GM18498 (cell line): ENCODE results near the gene MTCH2.
"Not testable (repeated sequence)": the region's sequence is repeated elsewhere in the genome, so short reads cannot be mapped to it uniquely, and the experiment has no call there.

Source experiments
- ATAC-seq: cut with Tn5 transposase; IDR thresholded peaks from one replicate; pipeline ENCODE4 v1.9.1; 2021; ENCODE audit warnings: mild to moderate bottlenecking, moderate library complexity; ENCODE audit not compliant: unreplicated experiment

Gene MTCH2

GRCh38 chr11:47642099-47642855, at the start of gene MTCH2:
Gene MTCH2 (minus strand): TSS chr11:47642559. CDS start chr11:47642465, 94 bp downstream.
- peak; percentile 93 for ATAC-seq

- ATAC-seq, result no peak
These were observed 49.6 kb upstream of the MTCH2 start for GRCh38 chr11:47691979-47692378.

- no peak for ATAC-seq
These were observed 47.1 kb upstream of the MTCH2 start for GRCh38 chr11:47689480-47689879.

GRCh38 chr11:47688991-47689390, 46.6 kb upstream of the MTCH2 start:
- no peak for ATAC-seq

DNA sequence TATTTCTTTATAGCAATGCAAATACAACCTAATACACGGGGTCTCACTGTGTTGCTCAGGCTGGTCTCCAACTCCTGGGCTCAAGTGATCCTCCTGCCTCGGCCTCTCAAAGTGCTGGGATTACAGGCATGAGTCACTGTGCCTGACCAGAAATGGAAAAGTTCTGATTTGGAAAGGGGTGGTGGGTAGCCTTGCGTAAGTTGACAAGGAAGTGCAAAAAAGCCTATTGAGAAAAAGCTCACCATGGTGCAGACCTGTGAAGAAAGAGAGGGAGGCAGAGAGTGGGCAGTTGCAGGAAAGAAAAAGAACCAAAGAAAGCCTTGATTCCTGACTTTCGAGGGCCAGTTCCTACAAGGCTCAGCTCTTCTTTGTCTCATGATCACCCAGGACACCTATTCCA, 45.8 kb upstream of the MTCH2 start:
- ATAC-seq, result no peak

- ATAC-seq, result not testable (repeated sequence)
These were observed 44.3 kb upstream of the MTCH2 start for GRCh38 chr11:47686704-47687103.

- ATAC-seq, result no peak
These were observed 43.8 kb upstream of the MTCH2 start for GRCh38 chr11:47686151-47686550.

DNA sequence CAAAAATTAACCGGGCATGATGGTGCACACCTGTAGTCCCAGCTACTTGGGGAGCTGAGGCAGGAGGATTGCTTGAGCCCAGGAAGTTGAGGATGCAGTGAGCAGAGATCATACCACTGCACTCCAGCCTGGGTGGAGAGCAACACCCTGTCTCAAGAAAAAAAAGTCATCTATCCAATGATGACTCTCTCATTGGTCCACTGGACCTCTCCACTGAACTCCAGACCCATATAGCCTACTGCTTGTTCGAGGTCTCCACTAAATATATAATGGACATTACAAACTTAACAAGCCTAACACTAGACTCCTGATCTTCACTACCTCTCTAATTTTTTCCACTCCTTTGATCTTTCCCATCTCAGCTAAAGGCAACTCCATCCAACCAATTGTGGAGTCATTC, 33.5 kb upstream of the MTCH2 start:
- no peak for ATAC-seq

- no peak for ATAC-seq
These were observed 29.9 kb upstream of the MTCH2 start for GRCh38 chr11:47672283-47672730.

DNA sequence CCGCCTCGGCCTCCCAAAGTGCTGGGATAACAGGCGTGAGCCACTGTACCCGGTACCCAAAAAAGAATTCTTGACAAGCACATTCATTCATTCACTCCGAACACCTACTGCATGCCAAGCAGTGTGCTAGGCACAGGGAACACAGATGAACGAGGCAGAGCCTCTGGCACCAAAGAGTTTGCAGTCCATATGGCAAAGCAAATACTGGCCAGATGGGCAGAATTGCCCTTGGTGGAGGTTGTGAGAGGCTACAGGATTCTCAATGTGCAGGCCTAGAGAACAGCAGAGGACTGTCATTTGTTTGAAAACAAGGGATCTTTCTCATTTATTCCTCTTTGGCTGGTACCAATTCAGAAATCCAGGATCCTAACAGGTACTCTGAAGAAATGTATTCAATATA, 27.5 kb upstream of the MTCH2 start:
- ATAC-seq, result no peak

GRCh38 chr11:47668665-47669064, 26.3 kb upstream of the MTCH2 start:
- ATAC-seq, result no peak

GRCh38 chr11:47667555-47667954, 25.2 kb upstream of the MTCH2 start:
- ATAC-seq, result no peak

- no peak for ATAC-seq
These were observed 24.8 kb upstream of the MTCH2 start for GRCh38 chr11:47667135-47667534.

- not testable (repeated sequence) for ATAC-seq
These were observed 22.6 kb upstream of the MTCH2 start for GRCh38 chr11:47664936-47665335.

DNA sequence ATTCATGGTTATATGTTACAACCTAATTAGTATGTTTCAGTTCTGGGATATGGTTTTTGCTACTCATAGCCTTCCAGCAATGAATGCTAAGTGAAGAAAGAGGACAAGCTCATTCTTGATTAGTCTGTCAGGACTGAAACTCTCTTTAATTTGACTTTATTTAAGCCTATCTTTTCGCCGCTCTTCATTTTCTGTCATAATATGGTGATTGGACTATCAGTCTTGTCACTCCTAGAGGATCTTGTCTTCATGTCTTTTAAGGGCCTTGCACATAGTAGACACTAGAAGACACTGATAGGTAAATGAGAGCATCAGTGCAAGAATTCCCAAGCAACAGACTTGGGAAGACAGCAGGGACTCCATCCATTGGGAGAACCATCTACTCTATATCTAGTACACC, 18.9 kb upstream of the MTCH2 start:
- no peak for ATAC-seq

- no peak for ATAC-seq
These were observed 16.9 kb upstream of the MTCH2 start for GRCh38 chr11:47659276-47659675.

DNA sequence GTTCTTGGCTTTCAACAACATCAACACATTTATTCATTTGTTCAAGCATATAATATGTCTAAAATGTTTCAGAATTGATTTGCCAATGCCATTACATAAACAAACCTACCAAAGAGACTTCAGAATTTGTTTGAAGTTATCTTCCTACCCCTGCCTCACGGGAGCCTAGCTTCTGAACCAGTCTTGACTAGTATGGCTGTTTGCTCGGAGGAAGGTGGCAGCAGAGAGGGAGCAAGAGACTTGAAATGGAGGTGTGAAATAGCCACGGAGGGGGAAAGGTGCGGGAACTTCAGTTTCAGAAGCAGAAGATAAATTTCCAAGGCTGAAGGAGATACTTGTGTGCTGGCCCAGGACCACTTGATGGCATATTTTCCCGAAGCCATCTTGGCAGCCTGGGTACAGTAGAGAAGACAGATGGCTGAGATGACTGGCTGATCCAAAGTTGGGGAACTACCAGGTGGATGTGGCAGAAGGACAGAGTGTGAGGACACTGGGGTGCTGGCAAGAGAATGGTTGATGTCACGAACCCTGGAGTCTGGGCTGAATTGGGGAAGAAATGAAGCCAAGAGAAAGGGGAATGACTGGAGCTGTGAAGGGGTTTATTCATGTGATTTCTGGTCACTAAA, 14.0 kb upstream of the MTCH2 start:
- ATAC-seq, result no peak

DNA sequence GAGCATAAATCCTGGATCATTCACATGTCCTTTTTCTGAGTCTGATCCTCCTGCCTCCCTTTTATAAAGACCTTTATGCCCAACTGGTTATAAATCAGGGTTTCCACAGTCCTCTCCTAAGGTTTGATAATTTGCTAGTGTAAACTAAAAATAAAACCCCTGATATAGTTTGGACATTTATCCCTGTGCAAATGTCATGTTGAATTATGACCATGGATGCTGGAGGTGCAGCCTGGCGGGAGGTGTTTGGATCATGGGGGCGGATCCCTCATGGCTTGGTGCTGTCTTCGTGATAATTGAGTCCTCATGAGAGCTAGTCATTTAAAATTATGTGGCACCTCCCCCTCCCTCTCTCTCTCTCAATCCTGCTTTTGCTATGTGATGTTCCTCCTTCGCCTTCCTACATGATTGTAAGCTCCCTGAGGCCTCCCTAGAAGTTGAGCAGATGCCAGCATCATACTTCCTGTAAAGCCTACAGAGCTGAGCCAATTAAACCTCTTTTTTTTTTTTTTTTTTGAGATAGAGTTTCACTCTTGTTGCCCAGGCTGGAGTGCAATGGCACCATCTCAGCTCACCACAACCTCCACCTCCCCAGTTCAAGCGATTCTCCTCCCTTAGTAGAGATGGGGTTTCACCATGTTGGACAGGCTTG, 9.6 kb upstream of the MTCH2 start:
- no peak for ATAC-seq

DNA sequence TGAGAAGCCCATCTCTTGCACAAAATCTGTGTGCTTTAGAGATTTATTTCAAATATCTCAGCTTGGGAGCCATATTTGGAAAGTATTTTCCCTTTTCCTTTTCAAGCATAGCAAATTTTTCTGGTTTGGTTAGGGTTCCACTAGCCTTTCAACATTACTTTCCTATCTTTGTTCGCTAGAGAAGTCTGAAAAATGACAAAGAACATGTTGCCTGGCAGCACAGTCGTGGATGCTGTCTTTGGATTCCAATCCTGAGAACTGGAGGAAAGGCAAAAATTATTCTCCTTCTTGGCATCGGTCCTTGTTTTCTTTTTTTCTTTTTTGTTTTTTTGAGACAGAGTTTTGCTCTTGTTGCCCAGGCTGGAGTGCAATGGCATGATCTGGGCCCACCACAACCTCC, 6.9 kb upstream of the MTCH2 start:
- no peak for ATAC-seq

GRCh38 chr11:47646019-47646418, 3.7 kb upstream of the MTCH2 start:
- ATAC-seq, result no peak

DNA sequence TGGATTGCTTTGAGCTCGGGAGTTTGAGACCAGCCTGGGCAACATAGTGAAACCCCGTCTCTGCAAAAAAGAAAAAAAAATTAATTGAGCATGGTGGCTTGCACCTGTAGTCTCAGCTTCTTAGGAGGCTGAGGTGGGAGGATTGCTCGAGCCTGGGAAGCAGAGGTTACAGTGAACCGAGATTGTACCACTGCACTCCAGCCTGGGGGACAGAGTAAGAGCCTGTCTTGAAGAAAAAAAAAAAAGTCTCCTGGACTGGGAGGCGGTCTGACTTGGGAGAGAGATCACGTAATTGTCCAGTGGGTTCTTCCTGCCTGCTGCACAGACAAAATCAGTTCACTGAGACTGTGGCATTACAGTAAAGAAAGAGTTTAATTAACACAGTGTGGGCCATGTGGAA, 3.1 kb upstream of the MTCH2 start:
- ATAC-seq, result no peak

GRCh38 chr11:47641600-47642098, 710 bp downstream of the MTCH2 start:
- ATAC-seq, result no peak
